Left ventricle myocardium inferior (tissue), 1 donor: ENCODE measurements around the gene OR2J1. TPM values are rescaled to one million over a fixed set of nuclear protein-coding genes. Genes with fewer than 3 reads are reported as not detected.

ENCODE experiments used
- DNase-seq: peaks from one replicate; pipeline ENCODE4 v3.0.0-alpha.2; 2020
- H3K27ac ChIP-seq: fragments of 200-600 bp; replicated peaks from 2 replicates; pipeline ENCODE4 v1.8.0; 2021
- H3K27me3 ChIP-seq: fragments of 200-600 bp; 2 replicates; pipeline ENCODE4 v1.8.0; 2021; ENCODE audit warnings: low read depth
- H3K36me3 ChIP-seq: fragments of 200-600 bp; 2 replicates; pipeline ENCODE4 v1.8.0; 2021
- H3K4me1 ChIP-seq: fragments of 200-600 bp; 2 replicates; pipeline ENCODE4 v1.8.0; 2021
- H3K4me3 ChIP-seq: fragments of 200-600 bp; 2 replicates; pipeline ENCODE4 v1.8.0; 2021; ENCODE audit warnings: mild to moderate bottlenecking, moderate library complexity
- H3K9me3 ChIP-seq: fragments of 200-600 bp; replicated peaks from 2 replicates; pipeline ENCODE4 v1.8.0; 2021
- intact Hi-C: fragments of 100-400 bp; cut with micrococcal nuclease; formaldehyde crosslinking; loops from one replicate; pipeline ENCODE4 v1.11.0; 2022
- total RNA-seq: library from RNA; stranded (reverse); fragmentation: NEBNext Ultra II Directional; extraction: Animal tissue kit (Norgen Biotek cat#: 25700); gene quantifications from one replicate; pipeline ENCODE4 v1.2.1, GENCODE V29; 2021
- TF ChIP-seq, protein P1 (sequence below): fragments of 200-600 bp; IDR thresholded peaks from 2 replicates; pipeline ENCODE4 v1.8.0; 2021; ENCODE audit warnings: antibody characterized with exemption, mild to moderate bottlenecking, borderline replicate concordance
- donor health status: DM: no; HTN: yes; CAD: no; lungs with severe emphysema.

OR2J1 gene
- total RNA-seq, 1 donor from 2014 or later, result not detected

DNA sequence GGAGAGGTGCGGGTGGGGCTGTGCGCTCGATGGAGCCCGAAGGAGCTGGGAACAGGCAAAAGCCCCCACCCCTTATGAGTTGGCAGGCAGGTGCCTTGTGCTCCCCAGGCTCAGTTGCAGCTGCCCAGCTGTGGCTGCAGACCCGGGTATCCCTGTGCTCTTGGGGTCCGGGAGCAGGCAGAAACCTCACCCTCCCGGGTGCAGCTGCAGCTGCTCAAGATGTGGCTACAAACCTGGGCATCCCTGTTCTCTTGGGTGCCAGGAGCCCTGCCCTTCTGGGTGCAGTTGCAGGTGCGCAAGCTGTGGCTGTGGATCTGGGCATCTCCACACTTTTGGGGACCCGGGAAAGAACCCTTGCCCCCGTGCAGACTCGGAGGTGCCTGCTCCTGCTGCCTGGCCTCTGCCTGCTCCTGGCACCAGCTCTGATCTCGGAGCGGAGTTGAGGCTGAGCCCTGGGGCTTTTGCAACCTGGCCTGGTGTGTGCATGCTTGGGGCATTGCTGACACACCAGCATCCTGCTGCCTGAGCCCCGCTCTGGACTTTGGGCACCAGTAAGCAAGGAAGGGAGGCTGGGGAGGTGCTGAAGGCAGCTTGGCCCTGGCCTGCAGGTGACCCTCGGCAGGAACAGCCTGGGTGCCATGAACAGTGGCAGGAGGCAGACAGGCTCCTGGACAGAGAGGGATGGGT, 30.2 kb downstream of the OR2J1 start:
- Histone ChIP-seq H3K4me1 (no peaks in the 10 kb centered on the region), H3K4me3 (no peak overlapping the region), H3K36me3 (no peaks in the 10 kb centered on the region), H3K27ac (no peak overlapping the region), H3K27me3 (peaks cover 17% of the 10 kb centered on the region), H3K9me3 (no peaks in the 10 kb centered on the region)
- TF ChIP-seq, protein P1, sequence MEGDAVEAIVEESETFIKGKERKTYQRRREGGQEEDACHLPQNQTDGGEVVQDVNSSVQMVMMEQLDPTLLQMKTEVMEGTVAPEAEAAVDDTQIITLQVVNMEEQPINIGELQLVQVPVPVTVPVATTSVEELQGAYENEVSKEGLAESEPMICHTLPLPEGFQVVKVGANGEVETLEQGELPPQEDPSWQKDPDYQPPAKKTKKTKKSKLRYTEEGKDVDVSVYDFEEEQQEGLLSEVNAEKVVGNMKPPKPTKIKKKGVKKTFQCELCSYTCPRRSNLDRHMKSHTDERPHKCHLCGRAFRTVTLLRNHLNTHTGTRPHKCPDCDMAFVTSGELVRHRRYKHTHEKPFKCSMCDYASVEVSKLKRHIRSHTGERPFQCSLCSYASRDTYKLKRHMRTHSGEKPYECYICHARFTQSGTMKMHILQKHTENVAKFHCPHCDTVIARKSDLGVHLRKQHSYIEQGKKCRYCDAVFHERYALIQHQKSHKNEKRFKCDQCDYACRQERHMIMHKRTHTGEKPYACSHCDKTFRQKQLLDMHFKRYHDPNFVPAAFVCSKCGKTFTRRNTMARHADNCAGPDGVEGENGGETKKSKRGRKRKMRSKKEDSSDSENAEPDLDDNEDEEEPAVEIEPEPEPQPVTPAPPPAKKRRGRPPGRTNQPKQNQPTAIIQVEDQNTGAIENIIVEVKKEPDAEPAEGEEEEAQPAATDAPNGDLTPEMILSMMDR, result no peak
- no peak for DNase-seq
- intact Hi-C loops, result no loop called here

DNA sequence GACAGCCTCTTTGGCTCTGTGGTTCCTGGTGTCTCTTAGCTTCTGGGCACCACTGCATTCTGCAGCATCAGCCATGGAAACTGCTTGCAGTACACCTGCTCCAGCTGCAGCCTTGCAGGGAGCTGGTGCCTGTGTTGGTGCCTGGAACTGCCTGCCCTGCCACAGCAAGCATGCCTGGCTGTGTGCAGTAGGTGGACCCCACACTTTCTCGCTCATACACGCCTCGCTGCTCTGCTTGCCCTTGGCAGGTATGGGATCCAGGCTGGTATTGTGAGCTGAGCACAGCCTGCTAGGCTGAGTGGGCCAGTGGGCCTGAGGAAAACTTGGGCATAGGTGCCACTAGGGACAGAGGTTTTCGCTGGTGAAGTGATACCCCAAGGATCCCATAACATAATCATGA, 31.4 kb downstream of the OR2J1 start:
- Histone ChIP-seq H3K27me3 (peaks cover 17% of the 10 kb centered on the region), H3K4me1 (no peaks in the 10 kb centered on the region), H3K9me3 (no peaks in the 10 kb centered on the region), H3K36me3 (no peaks in the 10 kb centered on the region), H3K27ac (no peak overlapping the region), H3K4me3 (no peak overlapping the region)
- TF ChIP-seq, protein P1, result no peak
- DNase-seq, result no peak
- intact Hi-C loops, result no loop called here

DNA sequence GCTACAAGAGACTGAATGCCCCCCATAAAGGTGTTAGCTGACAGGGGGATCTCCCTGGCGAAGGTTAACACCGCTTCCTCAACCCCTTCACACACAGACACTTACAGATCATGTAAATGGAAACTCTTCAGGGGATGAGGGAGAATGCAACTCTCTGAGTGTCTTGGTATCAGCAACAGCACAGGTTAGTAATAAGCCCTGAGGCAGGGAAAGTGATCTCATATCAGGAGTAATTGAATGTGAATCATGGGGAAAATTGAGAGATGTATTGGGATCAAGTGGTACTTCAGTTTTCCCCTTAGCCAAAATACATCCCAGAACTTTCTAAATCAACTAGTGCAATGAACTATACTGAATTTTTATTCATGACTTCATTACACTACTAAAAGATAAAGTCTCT, 32.4 kb downstream of the OR2J1 start:
- H3K9me3 ChIP-seq, result no peaks in the 10 kb centered on the region
- no peak for DNase-seq
- intact Hi-C loops, result no loop called here
- H3K27ac ChIP-seq, result no peak overlapping the region
- no peaks in the 10 kb centered on the region for H3K4me1 ChIP-seq
- TF ChIP-seq, protein P1, result no peak
- H3K27me3 ChIP-seq, result peaks cover 13% of the 10 kb centered on the region
- no peak overlapping the region for H3K4me3 ChIP-seq
- H3K36me3 ChIP-seq, result no peaks in the 10 kb centered on the region

DNA sequence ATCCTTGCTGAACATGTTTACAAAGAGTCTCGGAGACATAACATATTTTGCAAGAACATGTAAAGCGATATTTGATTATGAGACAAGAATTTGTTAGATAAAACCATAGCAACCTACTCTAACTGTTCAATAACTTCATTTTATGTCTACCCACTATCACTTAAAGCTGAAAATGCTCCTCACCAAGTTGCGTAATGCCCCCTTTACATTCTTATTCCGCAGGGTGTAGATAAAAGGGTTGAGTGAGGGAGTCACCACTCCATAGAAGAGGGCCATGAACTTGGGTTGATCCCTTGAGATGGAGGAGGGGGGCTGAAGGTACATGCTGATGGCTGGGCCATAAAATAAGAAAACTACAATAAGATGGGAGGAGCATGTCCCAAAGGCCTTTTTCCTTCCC, 38.4 kb downstream of the OR2J1 start:
- Histone ChIP-seq H3K4me1 (no peaks in the 10 kb centered on the region), H3K36me3 (no peaks in the 10 kb centered on the region), H3K27me3 (peaks cover 4% of the 10 kb centered on the region), H3K9me3 (peaks cover 6% of the 10 kb centered on the region), H3K27ac (no peak overlapping the region), H3K4me3 (no peak overlapping the region)
- DNase-seq, result no peak
- TF ChIP-seq, protein P1, result no peak
- intact Hi-C loops, result no loop called here

DNA sequence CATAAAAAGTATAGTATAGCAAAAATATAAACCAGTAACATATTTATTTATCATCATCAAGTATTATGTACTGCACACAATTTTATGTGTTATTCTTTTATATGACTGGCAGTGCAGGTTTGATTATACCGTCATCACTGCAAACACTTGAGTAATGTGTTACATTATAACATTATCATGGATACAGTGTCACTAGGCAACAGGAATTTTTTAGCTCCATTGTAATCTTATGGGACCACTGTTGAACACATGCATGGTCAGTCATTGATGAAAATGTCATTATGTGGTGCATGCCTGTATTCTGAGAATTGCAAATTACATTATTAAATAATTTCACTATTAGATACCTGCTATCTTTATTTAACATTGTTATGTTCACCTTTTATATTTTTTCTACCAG, 42.3 kb downstream of the OR2J1 start:
- H3K9me3 ChIP-seq, result peaks cover 18% of the 10 kb centered on the region
- no peak for DNase-seq
- no peaks in the 10 kb centered on the region for H3K4me1 ChIP-seq
- no peaks in the 10 kb centered on the region for H3K27me3 ChIP-seq
- no peak overlapping the region for H3K27ac ChIP-seq
- no peaks in the 10 kb centered on the region for H3K36me3 ChIP-seq
- intact Hi-C loops, result no loop called here
- TF ChIP-seq, protein P1, result no peak
- no peak overlapping the region for H3K4me3 ChIP-seq
